ENCODE data around the gene MMEL1. TPM values are rescaled to one million over a fixed set of nuclear protein-coding genes. Genes with fewer than 3 reads are reported as not detected.
A peak's percentile ranks its signal among the peaks of the same experiment; 100 is the strongest.

Gene MMEL1
- total RNA-seq, 2 experiments from 2014 or later = 0.67 to 1.8 TPM

DNA sequence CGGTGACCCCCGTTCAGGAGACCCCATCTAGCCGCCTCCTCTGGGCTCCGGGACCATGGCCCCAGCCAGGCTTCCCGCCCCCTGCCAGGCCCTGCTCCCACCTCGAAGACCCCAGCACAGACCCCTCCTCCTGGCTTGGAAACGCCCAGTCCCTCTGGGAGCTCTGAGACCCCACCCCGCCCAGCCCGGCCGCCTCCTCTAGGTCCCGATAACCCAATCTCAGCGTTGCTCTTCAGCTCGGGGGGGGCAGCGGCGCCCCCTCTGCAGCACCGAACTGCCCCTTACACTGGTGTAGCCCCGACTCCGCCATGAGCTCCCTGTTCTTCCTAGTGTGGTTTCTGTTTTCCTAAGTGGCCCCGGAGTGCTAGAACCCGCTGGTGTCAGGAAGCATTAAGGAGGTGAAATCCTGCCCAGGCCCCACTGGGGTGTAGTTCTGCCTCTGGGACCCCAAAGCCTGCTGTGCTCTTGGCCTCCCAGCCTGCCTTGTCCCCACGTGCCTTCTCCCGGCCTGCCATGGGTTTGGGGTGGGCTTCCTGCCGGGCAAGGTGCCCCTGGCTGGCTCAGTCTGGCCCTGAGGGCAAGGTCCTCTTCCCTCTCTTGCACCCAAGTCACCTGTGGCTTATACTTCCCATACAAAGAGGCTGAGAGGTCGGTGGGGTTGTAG lies 10.7 kb upstream of the MMEL1 start:
- ATAC-seq (ENCODE audit: poor library complexity) = no peak
- no peaks in the 10 kb centered on the region for H3K27me3 ChIP-seq (ENCODE audit: control insufficient read depth in 1 of 2, insufficient read depth in 2 of 2, low read length in 2 of 2)
- peaks cover 29% of the 10 kb centered on the region for H3K4me1 ChIP-seq (ENCODE audit: insufficient read depth, low read length)
- ChIA-PET CTCF (interaction anchor here (0.7 to 1.6 kb wide), 2 partner anchors 58 to 89 kb away, joined by 3 to 4 read pairs; no protein-coding TSS in a partner anchor), POLR2A (interaction anchor here (1.0 to 3.3 kb wide), 3 partner anchors 56 to 87 kb away, joined by 4 to 14 read pairs (median 5); partner anchors contain the start of gene TNFRSF14)
- Mint-ChIP-seq H3K27ac (peak overlapping the region; percentile 78), H3K27me3 (no peaks in the 10 kb centered on the region), H3K9me3 (peaks cover 8% of the 10 kb centered on the region), H3K4me1 (ENCODE audit: low read depth) (peaks cover 12% of the 10 kb centered on the region), H3K36me3 (ENCODE audit: low read depth) (no peaks in the 10 kb centered on the region), H3K4me3 (peak overlapping the region; percentile 81)
- intact Hi-C loops (cut with DNase I, micrococcal nuclease) = loop anchor here (1.0 to 10.0 kb wide), 11 partner anchors 57 to 596 kb away; partner anchors contain the start of genes PANK4 (in 2 of the 2), PRXL2B (in 2 of the 2) and PEX10 (in 1 of the 2)
- no peak for TF ChIP-seq CTCF (IDR thresholded peaks at IDR 0.05)
- no peak for DNase-seq
- H3K36me3 ChIP-seq (ENCODE audit: insufficient read depth, low read length) = no peaks in the 10 kb centered on the region
- no peak overlapping the region for H3K27ac ChIP-seq (ENCODE audit: low read depth in 1 of 2, low read length in 2 of 2)
- H3K9me3 ChIP-seq (ENCODE audit: control insufficient read depth in 1 of 2, insufficient read depth in 1 of 2, low read length in 2 of 2) = peaks cover 21 to 25% of the 10 kb centered on the region in 2 experiments
- H3K4me3 ChIP-seq (ENCODE audit: low read length) = peak overlapping the region; percentile 61

DNA sequence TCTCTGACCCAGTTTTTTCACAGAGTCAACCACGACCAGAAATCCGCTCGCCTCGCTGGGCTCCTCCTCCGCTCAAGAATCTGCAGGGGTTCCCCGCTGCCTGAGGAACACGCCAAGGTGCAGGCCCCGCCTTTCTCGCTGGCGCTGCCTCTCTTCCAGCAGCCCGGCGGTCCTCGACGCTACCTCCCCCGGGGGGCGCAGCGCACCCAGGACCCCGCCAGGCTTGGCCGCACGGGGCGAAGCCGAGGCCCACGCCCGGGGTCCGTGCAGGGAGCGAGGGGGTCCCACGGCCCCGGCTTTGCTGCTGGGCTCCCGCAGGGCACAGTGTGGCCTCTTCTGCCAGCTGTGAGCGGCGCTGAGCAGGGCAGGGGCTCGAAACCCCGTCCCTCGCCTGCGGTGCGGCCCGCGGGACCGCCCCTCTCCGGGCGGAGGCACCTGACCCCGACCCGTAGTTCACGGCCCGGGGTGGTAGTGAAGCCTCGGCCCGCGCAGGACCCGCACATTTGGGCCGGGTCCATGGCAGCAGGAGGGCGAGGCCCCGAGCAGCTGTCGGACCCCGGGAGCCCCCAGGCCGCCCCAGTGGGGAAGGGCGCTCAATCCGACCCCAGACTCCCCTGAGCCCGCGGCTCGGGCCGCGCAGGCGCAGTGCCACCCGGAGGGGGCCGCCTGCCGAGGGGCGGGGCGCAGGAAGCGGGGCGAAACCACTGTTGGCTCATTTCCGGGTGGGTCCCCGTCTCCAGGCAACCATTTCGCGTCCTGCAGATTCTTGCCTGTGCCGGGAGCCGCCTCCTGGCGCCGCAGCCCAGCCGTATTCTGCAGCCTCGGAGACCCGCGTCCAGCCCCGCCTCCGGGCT lies 10.0 kb upstream of the MMEL1 start:
- POLR2A ChIA-PET = interaction anchor here (0.8 to 3.3 kb wide), 5 partner anchors 55 to 143 kb away, joined by 3 to 14 read pairs (median 4); partner anchors contain the start of gene TNFRSF14
- Mint-ChIP-seq H3K27me3 (no peaks in the 10 kb centered on the region), H3K27ac (peak overlapping the region; percentile 89), H3K36me3 (ENCODE audit: low read depth) (no peaks in the 10 kb centered on the region), H3K4me1 (ENCODE audit: low read depth) (peaks cover 12% of the 10 kb centered on the region), H3K9me3 (peaks cover 4% of the 10 kb centered on the region), H3K4me3 (peak overlapping the region; percentile 89)
- ATAC-seq (ENCODE audit: poor library complexity) (peak; percentile 84), DNase-seq (peak; percentile 89 to 97 (median 94))
- no peak for TF ChIP-seq CTCF (IDR thresholded peaks at IDR 0.05)
- Histone ChIP-seq H3K4me3 (ENCODE audit: low read length) (peak overlapping the region; percentile 61), H3K27me3 (ENCODE audit: control insufficient read depth in 1 of 2, insufficient read depth in 2 of 2, low read length in 2 of 2) (no peaks in the 10 kb centered on the region), H3K9me3 (ENCODE audit: control insufficient read depth in 1 of 2, insufficient read depth in 1 of 2, low read length in 2 of 2) (peaks cover 14 to 17% of the 10 kb centered on the region in 2 experiments), H3K27ac (ENCODE audit: low read depth in 1 of 2, low read length in 2 of 2) (peak overlapping the region; percentile 69 to 96), H3K4me1 (ENCODE audit: insufficient read depth, low read length) (peaks cover 29% of the 10 kb centered on the region), H3K36me3 (ENCODE audit: insufficient read depth, low read length) (no peaks in the 10 kb centered on the region)
- CTCF ChIA-PET = interaction anchor here (1.6 kb wide), 1 partner anchor 57 kb away, joined by 4 read pairs; no protein-coding TSS in a partner anchor
- intact Hi-C loops (cut with DNase I, micrococcal nuclease) = loop anchor here (1.0 to 10.0 kb wide), 11 partner anchors 56 to 595 kb away; partner anchors contain the start of genes PANK4 (in 2 of the 2), PRXL2B (in 2 of the 2) and PEX10 (in 1 of the 2)

- ATAC-seq (ENCODE audit: poor library complexity) (no peak), DNase-seq (no peak)
- Histone ChIP-seq H3K27me3 (ENCODE audit: control insufficient read depth in 1 of 2, insufficient read depth in 2 of 2, low read length in 2 of 2) (no peaks in the 10 kb centered on the region), H3K36me3 (ENCODE audit: insufficient read depth, low read length) (no peaks in the 10 kb centered on the region), H3K9me3 (ENCODE audit: control insufficient read depth in 1 of 2, insufficient read depth in 1 of 2, low read length in 2 of 2) (peaks cover 9 to 15% of the 10 kb centered on the region in 2 experiments), H3K4me3 (ENCODE audit: low read length) (peak overlapping the region; percentile 61), H3K27ac (ENCODE audit: low read depth in 1 of 2, low read length in 2 of 2) (peak overlapping the region; percentile 69 to 96), H3K4me1 (ENCODE audit: insufficient read depth, low read length) (peaks cover 29% of the 10 kb centered on the region)
- Mint-ChIP-seq H3K4me1 (ENCODE audit: low read depth) (peaks cover 12% of the 10 kb centered on the region), H3K27me3 (no peaks in the 10 kb centered on the region), H3K27ac (peak overlapping the region; percentile 89), H3K9me3 (peaks cover 3% of the 10 kb centered on the region), H3K4me3 (peak overlapping the region; percentile 89), H3K36me3 (ENCODE audit: low read depth) (no peaks in the 10 kb centered on the region)
- TF ChIP-seq CTCF (IDR thresholded peaks at IDR 0.05) = no peak
- ChIA-PET POLR2A (interaction anchor here (1.0 to 3.3 kb wide), 2 partner anchors 57 to 142 kb away, joined by 3 to 14 read pairs; no protein-coding TSS in a partner anchor), CTCF (no interaction called here)
- intact Hi-C loops (cut with DNase I, micrococcal nuclease) = loop anchor here (2.0 to 10.0 kb wide), 8 partner anchors 55 to 595 kb away; partner anchors contain the start of genes PANK4 (in 2 of the 2), PEX10 (in 1 of the 2) and PRXL2B (in 1 of the 2)
Observed at GRCh38 chr1:2642131-2642559, 9.3 kb upstream of the MMEL1 start.
